DLD1 (cell line): Measurements from ENCODE around the gene TNS1.

Experiments used
- in situ Hi-C: cut with HindIII; loops from 2 replicates; pipeline ENCODE4 v1.10.0; 2017; ENCODE audit warnings: low sequenced_read_pairs

The TNS1 gene

GRCh38 chr2:217964275-217965161 lies 38.3 kb downstream of the TNS1 start:
- in situ Hi-C loops = no loop called here

GRCh38 chr2:217960351-217960750 lies 42.4 kb downstream of the TNS1 start:
- in situ Hi-C loops = no loop called here

- in situ Hi-C loops = no loop called here
Measured at GRCh38 chr2:217959723-217960122, 43.1 kb downstream of the TNS1 start.

- in situ Hi-C loops = no loop called here
Measured at GRCh38 chr2:217958884-217959225, 43.9 kb downstream of the TNS1 start.

GRCh38 chr2:217958206-217958883 lies 44.5 kb downstream of the TNS1 start:
- in situ Hi-C loops = no loop called here

- in situ Hi-C loops = no loop called here
Measured at GRCh38 chr2:217956586-217957457, 46.0 kb downstream of the TNS1 start.

- in situ Hi-C loops = no loop called here
Measured at GRCh38 chr2:217955881-217956493, 46.8 kb downstream of the TNS1 start.

GRCh38 chr2:217954971-217955740 lies 47.6 kb downstream of the TNS1 start:
- in situ Hi-C loops = no loop called here

- in situ Hi-C loops = no loop called here
Measured at GRCh38 chr2:217954469-217954868, 48.3 kb downstream of the TNS1 start.

GRCh38 chr2:217954051-217954450 lies 48.7 kb downstream of the TNS1 start:
- in situ Hi-C loops = no loop called here

- in situ Hi-C loops = no loop called here
Measured at GRCh38 chr2:217953531-217953932, 49.3 kb downstream of the TNS1 start.

GRCh38 chr2:217953011-217953481 lies 49.7 kb downstream of the TNS1 start:
- in situ Hi-C loops = no loop called here

- in situ Hi-C loops = no loop called here
Measured at GRCh38 chr2:217952409-217952808, 50.4 kb downstream of the TNS1 start.

GRCh38 chr2:217951521-217952247 lies 51.1 kb downstream of the TNS1 start:
- in situ Hi-C loops = no loop called here

GRCh38 chr2:217951091-217951490 lies 51.7 kb downstream of the TNS1 start:
- in situ Hi-C loops = no loop called here

- in situ Hi-C loops = no loop called here
Measured at GRCh38 chr2:217950401-217950871, 52.4 kb downstream of the TNS1 start.

GRCh38 chr2:217949447-217949846 lies 53.3 kb downstream of the TNS1 start:
- in situ Hi-C loops = no loop called here

GRCh38 chr2:217948897-217949296 lies 53.9 kb downstream of the TNS1 start:
- in situ Hi-C loops = no loop called here

- in situ Hi-C loops = no loop called here
Measured at GRCh38 chr2:217948351-217948791, 54.4 kb downstream of the TNS1 start.
